Karpas-422 (cell line): ENCODE results near the gene RPS4Y1. TPM values are rescaled to one million over a fixed set of nuclear protein-coding genes. Genes with fewer than 3 reads are reported as not detected.

ENCODE experiments used
- DNase-seq: peaks from one replicate; pipeline ENCODE4 v3.0.0-alpha.2; 2015
- H2AFZ ChIP-seq: fragments of 200-600 bp; sonication (generic); 2 replicates; pipeline ENCODE4 v1.6.1; 2014; ENCODE audit warnings: antibody characterized with exemption, low read length, mixed read lengths
- H3K27ac ChIP-seq: fragments of 200-600 bp; sonication (generic); 2 replicates; pipeline ENCODE4 v1.5.1; 2014; ENCODE audit warnings: mild to moderate bottlenecking, low read length, moderate library complexity
- H3K27me3 ChIP-seq: fragments of 200-600 bp; sonication (generic); 2 replicates; pipeline ENCODE4 v1.6.1; 2014; ENCODE audit warnings: low read length, mixed read lengths
- H3K36me3 ChIP-seq: fragments of 200-600 bp; sonication (generic); 2 replicates; pipeline ENCODE4 v1.6.1; 2014; ENCODE audit warnings: low read length, mixed read lengths; ENCODE audit not compliant: insufficient read depth
- H3K4me1 ChIP-seq: fragments of 200-600 bp; sonication (generic); 2 replicates; pipeline ENCODE4 v1.6.1; 2014; ENCODE audit warnings: mild to moderate bottlenecking, low read length, mixed read lengths
- H3K4me2 ChIP-seq: fragments of 200-600 bp; sonication (generic); 2 replicates; pipeline ENCODE4 v1.6.1; 2014; ENCODE audit warnings: low read length, low read depth, mild to moderate bottlenecking; ENCODE audit not compliant: poor library complexity, severe bottlenecking
- H3K4me3 ChIP-seq: fragments of 200-600 bp; sonication (generic); 2 replicates; pipeline ENCODE4 v1.5.1; 2014; ENCODE audit warnings: mild to moderate bottlenecking, antibody characterized with exemption, low read length, mixed read lengths
- H3K79me2 ChIP-seq: fragments of 200-600 bp; sonication (generic); 2 replicates; pipeline ENCODE4 v1.6.1; 2014; ENCODE audit warnings: mild to moderate bottlenecking, low read length, mixed read lengths
- H3K9ac ChIP-seq: fragments of 200-600 bp; sonication (generic); 2 replicates; pipeline ENCODE4 v1.6.0; 2014; ENCODE audit warnings: low read length
- H3K9me2 ChIP-seq: fragments of 200-600 bp; sonication (generic), shearing (Covaris generic); replicated peaks from 2 replicates; pipeline ENCODE4 v1.6.0; 2014; ENCODE audit warnings: mild to moderate bottlenecking, low read length, moderate library complexity; ENCODE audit not compliant: insufficient read depth
- H3K9me3 ChIP-seq: fragments of 300-700, 200-600 bp; sonication (generic); 2 replicates; pipeline ENCODE4 v1.6.1; 2014; ENCODE audit warnings: low read length, mixed read lengths
- H4K20me1 ChIP-seq: fragments of 200-600 bp; sonication (generic); 2 replicates; pipeline ENCODE4 v1.6.1; 2014; ENCODE audit warnings: mild to moderate bottlenecking, antibody characterized with exemption, low read length, low read depth; ENCODE audit not compliant: insufficient read depth
- total RNA-seq: library from RNA; depleted of rRNA; stranded (reverse); fragments of >200 nt; shearing (Covaris generic); gene quantifications from 2 replicates; pipeline ENCODE4 v1.2.3, GENCODE V29; 2014; ENCODE audit warnings: low replicate concordance

Gene RPS4Y1
- total RNA-seq, 1 experiment from 2014 or later: not detected

DNA sequence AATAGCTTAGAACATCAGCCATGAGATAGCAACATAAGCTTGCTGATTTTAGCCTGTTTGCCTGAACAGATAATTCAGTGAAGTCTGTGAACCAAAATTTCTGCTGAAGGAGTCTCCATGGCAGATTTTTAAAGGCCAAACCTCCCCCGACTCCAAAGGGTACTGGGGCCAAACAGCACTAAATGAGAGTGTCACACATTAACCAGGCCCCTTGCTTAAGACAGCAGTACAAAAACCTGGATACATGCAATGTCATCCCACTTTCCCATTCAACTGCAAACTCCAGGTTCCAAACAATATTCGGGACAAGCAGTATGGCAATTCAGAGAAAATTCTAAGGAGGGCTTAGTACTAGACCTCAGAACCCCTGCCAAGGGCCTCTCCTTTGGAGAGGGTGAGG lies 4.3 kb upstream of the RPS4Y1 start:
- Histone ChIP-seq H3K4me3 (no peak overlapping the region), H3K4me2 (no peak overlapping the region), H3K4me1 (no peaks in the 10 kb centered on the region), H4K20me1 (no peaks in the 10 kb centered on the region), H3K27me3 (no peaks in the 10 kb centered on the region), H3K79me2 (no peaks in the 10 kb centered on the region), H3K27ac (no peak overlapping the region), H3K36me3 (no peaks in the 10 kb centered on the region), H3K9me3 (no peaks in the 10 kb centered on the region), H2AFZ (no peak overlapping the region), H3K9me2 (no peaks in the 10 kb centered on the region), H3K9ac (no peak overlapping the region)
- no peak for DNase-seq

DNA sequence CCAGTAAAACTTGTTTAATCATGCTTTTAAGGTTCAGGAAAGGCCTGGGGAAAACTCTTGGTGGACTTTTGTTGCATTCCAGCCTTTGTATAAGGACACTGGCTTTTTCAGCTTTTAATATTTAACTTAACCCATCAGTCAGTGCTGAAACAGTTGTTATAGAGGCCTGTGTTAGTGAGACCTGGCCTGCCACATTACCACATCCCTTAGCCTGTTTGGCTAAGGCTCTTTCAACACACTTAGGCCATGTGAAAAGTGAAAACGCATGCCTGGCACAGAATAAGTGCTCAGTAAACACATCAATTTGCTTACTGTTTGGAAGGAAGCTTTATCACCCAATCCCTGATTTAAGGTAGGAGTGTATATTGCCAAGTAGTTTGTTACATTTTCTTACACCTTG lies 3.5 kb upstream of the RPS4Y1 start:
- Histone ChIP-seq H3K36me3 (no peaks in the 10 kb centered on the region), H4K20me1 (no peaks in the 10 kb centered on the region), H3K9me3 (no peaks in the 10 kb centered on the region), H3K27ac (no peak overlapping the region), H3K4me3 (no peak overlapping the region), H3K9ac (no peak overlapping the region), H3K9me2 (no peaks in the 10 kb centered on the region), H2AFZ (no peak overlapping the region), H3K79me2 (no peaks in the 10 kb centered on the region), H3K27me3 (no peaks in the 10 kb centered on the region), H3K4me1 (no peaks in the 10 kb centered on the region), H3K4me2 (no peak overlapping the region)
- no peak for DNase-seq

DNA sequence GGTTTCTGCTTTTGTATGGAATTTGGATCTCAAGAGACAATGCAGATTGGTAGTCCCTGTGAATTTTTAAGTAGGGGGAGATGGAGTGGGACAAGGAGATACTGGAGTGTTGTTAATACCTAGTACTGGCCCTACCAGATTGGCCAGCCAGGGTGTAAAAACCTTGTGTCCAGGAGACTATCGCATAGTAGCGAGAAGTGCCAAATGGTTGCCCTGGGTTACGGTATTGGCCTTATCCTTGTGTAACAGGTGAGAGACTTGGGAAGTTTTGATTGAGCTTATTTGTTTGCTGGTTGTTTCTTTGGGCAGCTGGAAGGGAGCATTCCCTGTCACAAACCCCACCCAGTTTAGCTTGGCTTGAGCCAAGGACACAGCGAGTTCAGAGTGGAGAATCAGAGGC lies 5.4 kb downstream of the RPS4Y1 start:
- Histone ChIP-seq H2AFZ (no peak overlapping the region), H3K36me3 (no peaks in the 10 kb centered on the region), H3K9ac (no peak overlapping the region), H3K4me1 (no peaks in the 10 kb centered on the region), H3K9me2 (no peaks in the 10 kb centered on the region), H3K4me3 (no peak overlapping the region), H3K79me2 (no peaks in the 10 kb centered on the region), H3K27ac (no peak overlapping the region), H3K27me3 (no peaks in the 10 kb centered on the region), H3K9me3 (no peaks in the 10 kb centered on the region), H3K4me2 (no peak overlapping the region), H4K20me1 (no peaks in the 10 kb centered on the region)
- DNase-seq: no peak

DNA sequence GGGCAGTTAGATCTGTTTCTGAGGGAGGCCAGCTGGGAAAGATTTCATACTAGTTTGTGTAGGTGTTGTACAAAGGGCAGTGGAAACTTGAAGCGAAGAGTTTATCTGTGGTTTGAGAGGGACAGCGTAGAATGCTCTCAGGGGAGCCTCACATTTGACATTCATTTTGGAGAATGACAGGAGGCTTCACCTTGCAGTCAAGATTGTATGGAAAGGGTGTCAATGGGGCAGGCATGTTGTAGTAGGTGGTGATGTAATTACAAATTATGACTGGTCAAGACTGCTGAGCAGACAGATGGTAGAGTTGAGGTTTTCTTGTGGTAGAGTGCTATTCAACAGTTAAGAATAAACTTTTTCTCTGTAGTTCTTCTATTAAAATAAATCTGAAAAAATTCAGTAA lies 7.0 kb downstream of the RPS4Y1 start:
- Histone ChIP-seq H3K27me3 (no peaks in the 10 kb centered on the region), H3K9me3 (no peaks in the 10 kb centered on the region), H3K4me3 (no peak overlapping the region), H3K9me2 (no peaks in the 10 kb centered on the region), H2AFZ (no peak overlapping the region), H3K36me3 (no peaks in the 10 kb centered on the region), H3K9ac (no peak overlapping the region), H3K4me1 (no peaks in the 10 kb centered on the region), H3K27ac (no peak overlapping the region), H3K79me2 (no peaks in the 10 kb centered on the region), H3K4me2 (no peak overlapping the region), H4K20me1 (no peaks in the 10 kb centered on the region)
- DNase-seq: no peak

DNA sequence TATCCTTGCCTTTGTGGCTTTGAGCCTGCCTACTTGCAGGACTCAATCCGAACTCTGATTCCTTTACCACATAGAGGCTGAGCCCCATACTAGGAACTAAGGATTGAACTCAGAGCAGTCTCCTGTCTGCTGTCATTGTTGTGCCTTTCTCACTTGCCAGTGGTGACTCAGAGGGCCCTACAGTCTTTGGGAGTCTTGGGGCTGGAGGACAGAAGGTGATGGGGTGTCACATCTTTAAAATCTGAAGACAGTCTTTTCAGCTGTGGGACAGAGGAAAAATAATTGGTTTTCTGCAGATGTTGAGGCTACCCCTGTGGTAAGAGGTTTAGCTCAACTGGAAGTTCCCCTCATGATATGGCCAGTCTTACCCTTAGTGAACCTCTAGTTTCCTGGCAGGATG lies 8.0 kb downstream of the RPS4Y1 start:
- no peaks in the 10 kb centered on the region for H3K9me3 ChIP-seq
- H3K4me2 ChIP-seq: no peak overlapping the region
- H3K9me2 ChIP-seq: no peaks in the 10 kb centered on the region
- no peaks in the 10 kb centered on the region for H3K4me1 ChIP-seq
- no peak overlapping the region for H3K9ac ChIP-seq
- H3K36me3 ChIP-seq: no peaks in the 10 kb centered on the region
- H3K27me3 ChIP-seq: no peaks in the 10 kb centered on the region
- no peaks in the 10 kb centered on the region for H4K20me1 ChIP-seq
- DNase-seq: no peak
- no peak overlapping the region for H3K27ac ChIP-seq
- H2AFZ ChIP-seq: no peak overlapping the region
- no peak overlapping the region for H3K4me3 ChIP-seq
- no peaks in the 10 kb centered on the region for H3K79me2 ChIP-seq

DNA sequence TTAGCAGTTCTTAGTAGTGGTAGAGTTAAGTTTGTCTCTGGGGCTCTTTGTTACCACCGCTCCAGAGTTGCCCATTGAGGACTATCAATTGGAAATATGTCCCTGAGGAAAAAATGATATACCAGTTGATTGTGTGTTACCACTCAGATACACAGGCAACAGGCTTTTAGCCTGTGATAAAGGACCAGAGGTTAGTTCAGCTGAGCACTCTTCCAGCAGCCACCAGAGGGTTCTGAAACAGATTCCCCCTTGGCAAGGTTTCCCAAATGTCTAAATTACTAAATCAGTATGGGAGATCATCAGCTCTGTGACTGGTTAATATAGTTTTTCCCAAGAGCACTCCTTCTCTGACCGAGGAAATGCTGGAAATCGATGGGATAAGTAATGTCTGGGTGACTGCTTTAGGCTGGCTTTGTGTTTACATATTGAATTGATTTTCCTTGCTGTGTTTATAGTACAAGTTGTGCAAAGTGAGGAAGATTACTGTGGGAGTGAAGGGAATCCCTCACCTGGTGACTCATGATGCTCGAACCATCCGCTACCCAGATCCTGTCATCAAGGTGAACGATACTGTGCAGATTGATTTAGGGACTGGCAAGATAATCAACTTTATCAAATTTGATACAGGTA lies 12.9 kb downstream of the RPS4Y1 start:
- H3K4me2 ChIP-seq: no peak overlapping the region
- H3K9ac ChIP-seq: no peak overlapping the region
- H2AFZ ChIP-seq: no peak overlapping the region
- no peaks in the 10 kb centered on the region for H3K79me2 ChIP-seq
- H3K27me3 ChIP-seq: no peaks in the 10 kb centered on the region
- no peak for DNase-seq
- no peaks in the 10 kb centered on the region for H4K20me1 ChIP-seq
- no peaks in the 10 kb centered on the region for H3K36me3 ChIP-seq
- no peak overlapping the region for H3K4me3 ChIP-seq
- H3K27ac ChIP-seq: no peak overlapping the region
- H3K9me3 ChIP-seq: no peaks in the 10 kb centered on the region
- H3K4me1 ChIP-seq: no peaks in the 10 kb centered on the region
- no peaks in the 10 kb centered on the region for H3K9me2 ChIP-seq

DNA sequence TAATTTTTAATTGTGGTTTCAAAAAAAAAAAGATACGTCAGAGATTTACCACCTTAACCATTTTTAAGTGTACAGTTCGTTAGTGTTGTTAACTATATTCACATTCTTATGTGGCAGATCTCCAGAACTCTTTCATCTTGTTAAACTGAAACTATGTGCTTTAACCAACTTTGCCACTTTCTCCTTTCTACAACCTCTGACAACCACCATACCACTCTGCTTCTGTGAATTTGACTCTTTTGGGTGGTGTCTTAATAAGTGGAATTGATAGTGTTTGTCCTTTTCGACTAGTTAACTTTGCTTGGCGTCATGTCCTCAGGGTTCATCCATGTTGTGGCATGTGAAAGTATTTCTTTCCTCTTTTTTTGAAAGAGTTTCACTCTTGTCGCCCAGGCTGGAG lies 15.7 kb downstream of the RPS4Y1 start:
- Histone ChIP-seq H3K9me3 (no peaks in the 10 kb centered on the region), H3K9me2 (no peaks in the 10 kb centered on the region), H4K20me1 (no peaks in the 10 kb centered on the region), H3K27me3 (no peaks in the 10 kb centered on the region), H3K36me3 (no peaks in the 10 kb centered on the region), H3K4me1 (no peaks in the 10 kb centered on the region), H3K4me3 (no peak overlapping the region), H3K9ac (no peak overlapping the region), H2AFZ (no peak overlapping the region), H3K4me2 (no peak overlapping the region), H3K27ac (no peak overlapping the region), H3K79me2 (no peaks in the 10 kb centered on the region)
- DNase-seq: no peak

DNA sequence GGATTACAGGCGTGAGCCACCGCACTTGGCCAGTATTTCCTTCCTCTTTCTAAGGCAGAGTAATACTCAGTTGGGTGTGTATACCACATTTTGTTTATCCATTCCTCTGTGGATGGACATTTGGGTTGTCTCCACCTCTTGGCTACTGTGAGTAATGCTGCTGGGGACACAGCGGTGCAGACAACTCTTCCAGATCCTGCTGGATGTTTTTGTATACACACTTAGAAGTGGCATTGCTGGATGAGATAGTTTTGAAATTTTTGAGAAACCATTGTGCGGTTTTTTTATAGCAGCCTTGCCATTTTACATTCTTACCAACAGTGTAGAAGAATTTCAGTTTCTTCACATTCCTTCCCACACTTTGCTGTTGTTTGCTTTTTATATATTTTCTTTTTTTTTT lies 16.3 kb downstream of the RPS4Y1 start:
- no peaks in the 10 kb centered on the region for H3K27me3 ChIP-seq
- no peak overlapping the region for H2AFZ ChIP-seq
- H3K4me3 ChIP-seq: no peak overlapping the region
- H4K20me1 ChIP-seq: no peaks in the 10 kb centered on the region
- H3K9me2 ChIP-seq: no peaks in the 10 kb centered on the region
- H3K9me3 ChIP-seq: no peaks in the 10 kb centered on the region
- H3K79me2 ChIP-seq: no peaks in the 10 kb centered on the region
- H3K36me3 ChIP-seq: no peaks in the 10 kb centered on the region
- DNase-seq: no peak
- no peak overlapping the region for H3K4me2 ChIP-seq
- H3K4me1 ChIP-seq: no peaks in the 10 kb centered on the region
- H3K27ac ChIP-seq: no peak overlapping the region
- no peak overlapping the region for H3K9ac ChIP-seq

DNA sequence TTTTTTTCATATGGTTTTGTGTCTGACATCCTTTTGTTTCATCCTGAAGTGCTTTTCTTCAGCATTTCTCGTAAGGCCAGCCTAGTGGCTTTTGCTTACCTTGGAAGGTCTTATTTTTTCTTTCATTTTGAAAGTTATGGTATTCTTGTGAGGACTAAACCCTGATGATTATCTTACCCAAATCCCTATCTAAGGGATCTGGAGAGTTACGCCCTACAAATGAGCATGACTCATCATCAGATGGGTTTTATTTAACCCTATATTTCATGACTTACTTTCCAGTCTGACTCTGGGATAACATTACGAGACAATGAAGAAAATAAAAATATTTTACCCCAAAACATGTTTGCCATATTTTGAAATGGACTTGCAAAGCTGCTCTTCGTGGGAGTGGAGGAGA lies 18.4 kb downstream of the RPS4Y1 start:
- Histone ChIP-seq H3K4me1 (no peaks in the 10 kb centered on the region), H3K9me2 (no peaks in the 10 kb centered on the region), H3K27ac (no peak overlapping the region), H3K79me2 (no peaks in the 10 kb centered on the region), H4K20me1 (no peaks in the 10 kb centered on the region), H3K4me3 (no peak overlapping the region), H3K4me2 (no peak overlapping the region), H3K36me3 (no peaks in the 10 kb centered on the region), H2AFZ (no peak overlapping the region), H3K9me3 (no peaks in the 10 kb centered on the region), H3K27me3 (no peaks in the 10 kb centered on the region), H3K9ac (no peak overlapping the region)
- no peak for DNase-seq
